ENCODE results near the gene NPR2.

NPR2 gene

GRCh38 chr9:35795695-35796094 is 4.3 kb downstream of the NPR2 start:
- H3K4me3 ChIP-seq (ENCODE audit: low read depth, low read length), result no peak overlapping the region
- POLR2A ChIA-PET, result no interaction called here
- CTCF ChIA-PET, result interaction anchor here (1.7 to 2.3 kb wide), 3 partner anchors 11 to 87 kb away, joined by 3 to 6 read pairs (median 4); no protein-coding TSS in a partner anchor
- TF ChIP-seq CTCF (IDR thresholded peaks at IDR 0.05; ENCODE audit: insufficient read depth, low read length, missing control alignments), result no peak
- no peak for DNase-seq (ENCODE audit: low read depth, low spot score)

- no peak for TF ChIP-seq CTCF (IDR thresholded peaks at IDR 0.05; ENCODE audit: insufficient read depth, low read length, missing control alignments)
- no peak for DNase-seq (ENCODE audit: low read depth, low spot score)
- POLR2A ChIA-PET, result interaction anchor here (0.5 kb wide), 1 partner anchor 1338 kb away, joined by 3 read pairs; no protein-coding TSS in a partner anchor
- CTCF ChIA-PET, result interaction anchor here (0.9 to 1.9 kb wide), 4 partner anchors 29 to 148 kb away, joined by 3 to 6 read pairs (median 4); no protein-coding TSS in a partner anchor
- no peak overlapping the region for H3K4me3 ChIP-seq (ENCODE audit: low read depth, low read length)
These were observed 6.1 kb downstream of the NPR2 start for GRCh38 chr9:35797311-35798109.

- no peak for TF ChIP-seq CTCF (IDR thresholded peaks at IDR 0.05; ENCODE audit: insufficient read depth, low read length, missing control alignments)
- H3K4me3 ChIP-seq (ENCODE audit: low read depth, low read length), result no peak overlapping the region
- DNase-seq (ENCODE audit: low read depth, low spot score), result no peak
- ChIA-PET CTCF (interaction anchor here (0.9 to 17.0 kb wide), 5 partner anchors 9 to 147 kb away, joined by 3 to 201 read pairs (median 6); partner anchors contain the start of genes NPR2 and SPAG8), POLR2A (interaction anchor here (0.8 kb wide), 1 partner anchor 16 kb away, joined by 5 read pairs; the partner anchor contains the start of gene HINT2)
These were observed 7.4 kb downstream of the NPR2 start for GRCh38 chr9:35798658-35799374.

- no peak for DNase-seq (ENCODE audit: low read depth, low spot score)
- TF ChIP-seq CTCF (IDR thresholded peaks at IDR 0.05; ENCODE audit: insufficient read depth, low read length, missing control alignments), result no peak
- POLR2A ChIA-PET, result no interaction called here
- H3K4me3 ChIP-seq (ENCODE audit: low read depth, low read length), result no peak overlapping the region
- CTCF ChIA-PET, result interaction anchor here (1.3 to 17.0 kb wide), 5 partner anchors 11 to 81 kb away, joined by 3 to 201 read pairs (median 11); partner anchors contain the start of genes NPR2 and SPAG8
These were observed 9.1 kb downstream of the NPR2 start for GRCh38 chr9:35800530-35800929.

GRCh38 chr9:35801328-35802128 is 10.1 kb downstream of the NPR2 start:
- H3K4me3 ChIP-seq (ENCODE audit: low read depth, low read length), result no peak overlapping the region
- TF ChIP-seq CTCF (IDR thresholded peaks at IDR 0.05; ENCODE audit: insufficient read depth, low read length, missing control alignments), result no peak
- POLR2A ChIA-PET, result no interaction called here
- CTCF ChIA-PET, result interaction anchor here (0.7 to 17.0 kb wide), 4 partner anchors 12 to 73 kb away, joined by 3 to 201 read pairs (median 7); partner anchors contain the start of genes HINT2 and NPR2
- no peak for DNase-seq (ENCODE audit: low read depth, low spot score)

Measured in AG04449 (cell line).